H9 (cell line): ENCODE data around the gene ITM2C. TPM values are rescaled to one million over a fixed set of nuclear protein-coding genes. Genes with fewer than 3 reads are reported as not detected.

Source experiments
- DNase-seq: peaks from one replicate; pipeline ENCODE4 v3.0.0-alpha.2; 2017
- H2AFZ ChIP-seq: one replicate; pipeline ENCODE4 v1.6.1; 2013; ENCODE audit warnings: mild to moderate bottlenecking, low read length, control low read depth, moderate library complexity
- H2AK5ac ChIP-seq: 2 replicates; pipeline ENCODE4 v1.6.1; 2013; ENCODE audit warnings: low read length, control low read depth, mixed read lengths; ENCODE audit not compliant: insufficient read length
- H2BK120ac ChIP-seq: one replicate; pipeline ENCODE4 v1.6.1; 2013; ENCODE audit warnings: low read depth, mild to moderate bottlenecking, low read length, control low read depth, inconsistent platforms; ENCODE audit not compliant: poor library complexity, severe bottlenecking
- H2BK12ac ChIP-seq: 2 replicates; pipeline ENCODE4 v1.6.1; 2013; ENCODE audit warnings: low read length, control low read depth, mixed read lengths, low read depth; ENCODE audit not compliant: insufficient read length
- H2BK15ac ChIP-seq: 2 replicates; pipeline ENCODE4 v1.6.1; 2013; ENCODE audit warnings: low read depth, low read length, control low read depth
- H2BK20ac ChIP-seq: one replicate; pipeline ENCODE4 v1.6.1; 2013; ENCODE audit warnings: low read depth, mild to moderate bottlenecking, low read length, control low read depth, inconsistent platforms; ENCODE audit not compliant: poor library complexity, severe bottlenecking
- H2BK5ac ChIP-seq: 2 replicates; pipeline ENCODE4 v1.6.1; 2013; ENCODE audit warnings: low read length, control low read depth, mixed read lengths; ENCODE audit not compliant: insufficient read length
- H3K14ac ChIP-seq: 2 replicates; pipeline ENCODE4 v1.6.1; 2013; ENCODE audit warnings: low read length, control low read depth; ENCODE audit not compliant: insufficient read depth
- H3K18ac ChIP-seq: 2 replicates; pipeline ENCODE4 v1.6.1; 2013; ENCODE audit warnings: low read depth, mild to moderate bottlenecking, mixed read lengths, low read length, control low read depth; ENCODE audit not compliant: insufficient read length
- H3K23ac ChIP-seq: 2 replicates; pipeline ENCODE4 v1.6.1; 2013; ENCODE audit warnings: low read length, control low read depth, mixed read lengths, low read depth; ENCODE audit not compliant: insufficient read length
- H3K23me2 ChIP-seq: 2 replicates; pipeline ENCODE4 v1.6.1; 2013; ENCODE audit warnings: low read depth, mild to moderate bottlenecking, mixed read lengths, low read length, control low read depth; ENCODE audit not compliant: insufficient read length, poor library complexity, severe bottlenecking
- H3K27ac ChIP-seq: 2 replicates; pipeline ENCODE4 v1.5.1; 2013; ENCODE audit warnings: low read length, control low read depth, mixed read lengths, low read depth; ENCODE audit not compliant: insufficient read length
- H3K27me3 ChIP-seq: 2 replicates; pipeline ENCODE4 v1.6.1; 2013; ENCODE audit warnings: low read length, control low read depth, inconsistent platforms; ENCODE audit not compliant: insufficient read depth
- H3K4ac ChIP-seq: 2 replicates; pipeline ENCODE4 v1.6.1; 2013; ENCODE audit warnings: low read depth, mild to moderate bottlenecking, control low read depth, inconsistent platforms, low read length, moderate library complexity
- H3K4me1 ChIP-seq: 2 replicates; pipeline ENCODE4 v1.6.1; 2013; ENCODE audit warnings: low read length, control low read depth, inconsistent platforms; ENCODE audit not compliant: insufficient read depth
- H3K4me2 ChIP-seq: 2 replicates; pipeline ENCODE4 v1.6.1; 2013; ENCODE audit warnings: low read length, control low read depth, mixed read lengths; ENCODE audit not compliant: insufficient read length, insufficient read depth
- H3K56ac ChIP-seq: 2 replicates; pipeline ENCODE4 v1.6.1; 2013; ENCODE audit warnings: low read depth, mild to moderate bottlenecking, mixed read lengths, low read length, control low read depth; ENCODE audit not compliant: insufficient read length
- H3K79me1 ChIP-seq: 2 replicates; pipeline ENCODE4 v1.6.1; 2013; ENCODE audit warnings: low read depth, mild to moderate bottlenecking, moderate library complexity, low read length, control low read depth, inconsistent platforms; ENCODE audit not compliant: insufficient read depth, poor library complexity, severe bottlenecking
- H3K79me2 ChIP-seq: 2 replicates; pipeline ENCODE4 v1.6.1; 2013; ENCODE audit warnings: low read length, control low read depth, inconsistent platforms; ENCODE audit not compliant: insufficient read depth
- H3K9ac ChIP-seq: 2 replicates; pipeline ENCODE4 v1.6.1; 2013; ENCODE audit warnings: low read length, control low read depth, mixed read lengths; ENCODE audit not compliant: insufficient read length; ENCODE audit errors: extremely low read depth
- H3K9me3 ChIP-seq: one replicate; pipeline ENCODE4 v1.6.1; 2013; ENCODE audit warnings: low read depth, low read length, inconsistent platforms; ENCODE audit not compliant: control insufficient read depth
- H3T11ph ChIP-seq: one replicate; pipeline ENCODE4 v1.6.1; 2013; ENCODE audit warnings: mild to moderate bottlenecking, low read length, control low read depth, inconsistent platforms
- H4K20me1 ChIP-seq: one replicate; pipeline ENCODE4 v1.6.1; 2013; ENCODE audit not compliant: control insufficient read depth, insufficient read length, insufficient read depth
- H4K5ac ChIP-seq: 2 replicates; pipeline ENCODE4 v1.6.1; 2013; ENCODE audit warnings: low read depth, mild to moderate bottlenecking, mixed read lengths, low read length, control low read depth; ENCODE audit not compliant: insufficient read length
- H4K8ac ChIP-seq: replicated peaks from 2 replicates; pipeline ENCODE4 v1.6.1; 2013; ENCODE audit warnings: low read length, control low read depth, mixed read lengths, low read depth; ENCODE audit not compliant: insufficient read length
- H4K91ac ChIP-seq: 2 replicates; pipeline ENCODE4 v1.6.1; 2013; ENCODE audit warnings: low read depth, mild to moderate bottlenecking, moderate library complexity, mixed read lengths, low read length, control low read depth; ENCODE audit not compliant: insufficient read length
- H3K27ac Mint-ChIP-seq, 3 experiments: 2 replicates in 2 of 3; 3 replicates in 1 of 3; pipeline ENCODE4 v1.8.0; 2020 to 2021; ENCODE audit warnings: mixed read lengths in 3 of 3, mild to moderate bottlenecking in 1 of 3, moderate library complexity in 1 of 3
- H3K27me3 Mint-ChIP-seq: 2 replicates; pipeline ENCODE4 v1.8.0; 2021; ENCODE audit warnings: low read depth, mild to moderate bottlenecking, moderate library complexity, mixed read lengths
- H3K36me3 Mint-ChIP-seq, 3 experiments: 2 replicates in 2 of 3; 3 replicates in 1 of 3; pipeline ENCODE4 v1.8.0; 2020 to 2021; ENCODE audit warnings: low read depth in 3 of 3, mixed read lengths in 3 of 3; ENCODE audit not compliant: insufficient read depth in 1 of 3
- H3K4me1 Mint-ChIP-seq, 2 experiments: 2 replicates each; pipeline ENCODE4 v1.8.0; 2020; ENCODE audit warnings: mixed read lengths in 2 of 2
- H3K4me3 Mint-ChIP-seq, 2 experiments: 2 replicates in 1 of 2; 3 replicates in 1 of 2; pipeline ENCODE4 v1.8.0; 2020 to 2021; ENCODE audit warnings: mild to moderate bottlenecking in 2 of 2, mixed read lengths in 2 of 2, moderate library complexity in 1 of 2
- H3K9me3 Mint-ChIP-seq, 2 experiments: 2 replicates in 1 of 2; 3 replicates in 1 of 2; pipeline ENCODE4 v1.8.0; 2020; ENCODE audit warnings: mild to moderate bottlenecking in 2 of 2, mixed read lengths in 2 of 2, moderate library complexity in 1 of 2
- CTCF ChIP-seq: fragments of 200-600 bp; sonication (generic); conservative IDR thresholded peaks from 3 replicates; pipeline ENCODE4 v1.8.0; 2021; ENCODE audit warnings: antibody characterized with exemption, mild to moderate bottlenecking
- WGBS: extraction: QIAGEN DNeasy Blood & Tissue Kit; methylation state at CpG from one replicate; pipeline ENCODE4 v1.1.7; 2013; ENCODE audit warnings: missing lambda C conversion rate, low lambda C conversion rate, mixed read lengths; ENCODE audit not compliant: insufficient read length; ENCODE audit errors: extremely low coverage; 5-methylcytosine and 5-hydroxymethylcytosine counted together
- total RNA-seq: library from RNA; stranded (reverse); gene quantifications from 2 replicates; pipeline ENCODE4 v1.2.1, GENCODE V29; 2021

The ITM2C gene
- total RNA-seq, 1 experiment from 2014 or later = 297 TPM

DNA sequence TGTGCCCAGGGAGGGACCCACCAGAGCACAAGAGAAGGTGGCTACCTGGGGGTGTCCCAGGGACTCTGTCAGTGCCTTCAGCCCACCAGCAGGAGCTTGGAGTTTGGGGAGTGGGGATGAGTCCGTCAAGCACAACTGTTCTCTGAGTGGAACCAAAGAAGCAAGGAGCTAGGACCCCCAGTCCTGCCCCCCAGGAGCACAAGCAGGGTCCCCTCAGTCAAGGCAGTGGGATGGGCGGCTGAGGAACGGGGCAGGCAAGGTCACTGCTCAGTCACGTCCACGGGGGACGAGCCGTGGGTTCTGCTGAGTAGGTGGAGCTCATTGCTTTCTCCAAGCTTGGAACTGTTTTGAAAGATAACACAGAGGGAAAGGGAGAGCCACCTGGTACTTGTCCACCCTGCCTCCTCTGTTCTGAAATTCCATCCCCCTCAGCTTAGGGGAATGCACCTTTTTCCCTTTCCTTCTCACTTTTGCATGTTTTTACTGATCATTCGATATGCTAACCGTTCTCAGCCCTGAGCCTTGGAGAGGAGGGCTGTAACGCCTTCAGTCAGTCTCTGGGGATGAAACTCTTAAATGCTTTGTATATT is 14.0 kb downstream of the ITM2C start:
- H3K4ac ChIP-seq = no peak overlapping the region
- no peaks in the 10 kb centered on the region for H3K9me3 Mint-ChIP-seq
- H3K27me3 Mint-ChIP-seq = no peaks in the 10 kb centered on the region
- H3K9ac ChIP-seq = no peak overlapping the region
- H3K4me3 Mint-ChIP-seq = no peak overlapping the region
- peaks cover 6 to 12% of the 10 kb centered on the region in 2 experiments for H3K4me1 Mint-ChIP-seq
- H3K79me1 ChIP-seq = no peaks in the 10 kb centered on the region
- no peak for TF ChIP-seq CTCF
- no peak overlapping the region for H2BK20ac ChIP-seq
- no peak overlapping the region for H3K14ac ChIP-seq
- no peaks in the 10 kb centered on the region for H3K27me3 ChIP-seq
- H3K18ac ChIP-seq = no peak overlapping the region
- no peak overlapping the region for H3T11ph ChIP-seq
- no peaks in the 10 kb centered on the region for H3K9me3 ChIP-seq
- no peak overlapping the region for H2BK5ac ChIP-seq
- H4K20me1 ChIP-seq = no peaks in the 10 kb centered on the region
- DNase-seq = peak; percentile 10
- H4K5ac ChIP-seq = no peak overlapping the region
- no peak overlapping the region for H3K27ac ChIP-seq
- no peak overlapping the region for H2BK12ac ChIP-seq
- H2BK120ac ChIP-seq = no peak overlapping the region
- no peak overlapping the region for H3K56ac ChIP-seq
- no peak overlapping the region for H2AK5ac ChIP-seq
- no peak overlapping the region for H4K91ac ChIP-seq
- no peak overlapping the region for H2AFZ ChIP-seq
- no peaks in the 10 kb centered on the region for H3K79me2 ChIP-seq
- no peaks in the 10 kb centered on the region for H3K23me2 ChIP-seq
- H2BK15ac ChIP-seq = no peak overlapping the region
- H3K27ac Mint-ChIP-seq = peak overlapping the region in 1 of 3 experiments; percentile 33; a peak in 1 of 7 replicates
- WGBS = no CpG with 5 or more reads among the region's 10 CpGs
- no peaks in the 10 kb centered on the region; the same call in 1 of the 2 replicates for H3K4me1 ChIP-seq
- H3K36me3 Mint-ChIP-seq = peaks cover 52 to 74% (median 67%) of the 10 kb centered on the region in 3 experiments
- no peak overlapping the region for H3K23ac ChIP-seq
- no peak overlapping the region for H3K4me2 ChIP-seq
- H4K8ac ChIP-seq = no peak overlapping the region
